ENCODE data around the gene IL6R. TPM values are rescaled to one million over a fixed set of nuclear protein-coding genes. Genes with fewer than 3 reads are reported as not detected.

The IL6R gene
- total RNA-seq, 1 donor from 2014 or later, result 13.1 TPM

DNA sequence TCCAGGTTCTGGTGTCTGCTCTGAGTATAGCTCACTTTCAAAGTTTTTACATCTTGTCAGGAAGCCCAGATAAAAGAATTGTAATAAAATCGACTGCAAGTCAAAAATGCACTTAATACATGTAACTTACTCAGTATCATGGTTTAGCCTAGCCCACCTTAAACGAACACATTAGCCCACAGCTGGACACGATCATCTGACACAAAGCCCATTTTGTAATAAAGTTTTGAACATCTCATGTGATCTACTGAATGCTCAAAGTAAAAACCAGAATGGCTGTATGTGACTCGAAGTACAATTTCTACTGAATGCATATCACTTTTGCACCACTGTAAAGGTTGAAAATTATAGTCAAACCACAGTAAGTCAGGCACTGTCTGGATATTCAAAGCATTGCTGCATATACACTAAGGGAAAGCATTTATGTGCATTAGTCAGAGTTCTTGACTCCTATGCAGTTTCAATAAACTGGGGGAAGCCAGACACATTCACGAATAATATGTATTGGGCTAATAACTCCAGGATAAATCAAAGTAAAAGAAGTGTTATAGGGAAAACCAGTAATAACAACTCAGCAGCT, 84.6 kb downstream of the IL6R start:
- ATAC-seq (no peak), DNase-seq (ENCODE audit: missing footprints) (no peak)
- intact Hi-C loops (cut with DNase I), result loop anchor here (10.0 kb wide), 1 partner anchor 595 kb away; no protein-coding TSS in a partner anchor

DNA sequence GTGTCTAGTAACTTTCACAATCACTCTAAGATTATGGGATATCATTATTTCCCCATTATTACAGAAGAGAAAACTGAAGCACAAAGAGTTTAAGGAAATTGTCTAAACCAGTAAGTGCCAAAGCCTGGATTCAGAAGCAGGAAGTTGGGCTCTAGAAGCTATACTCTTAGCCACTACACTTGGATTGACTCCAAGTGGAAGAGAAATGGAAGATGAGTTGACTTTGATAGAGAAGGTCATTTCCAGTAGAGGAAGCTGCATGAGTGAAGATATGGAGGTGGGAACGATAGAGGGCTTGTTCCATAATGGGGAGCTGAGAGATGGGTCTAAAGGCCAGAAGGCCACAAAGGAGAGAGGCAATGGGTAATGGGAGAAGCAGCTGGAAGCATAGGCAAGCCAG, 85.2 kb downstream of the IL6R start:
- DNase-seq (ENCODE audit: missing footprints), result no peak
- no peak for ATAC-seq
- intact Hi-C loops (cut with DNase I), result no loop called here

DNA sequence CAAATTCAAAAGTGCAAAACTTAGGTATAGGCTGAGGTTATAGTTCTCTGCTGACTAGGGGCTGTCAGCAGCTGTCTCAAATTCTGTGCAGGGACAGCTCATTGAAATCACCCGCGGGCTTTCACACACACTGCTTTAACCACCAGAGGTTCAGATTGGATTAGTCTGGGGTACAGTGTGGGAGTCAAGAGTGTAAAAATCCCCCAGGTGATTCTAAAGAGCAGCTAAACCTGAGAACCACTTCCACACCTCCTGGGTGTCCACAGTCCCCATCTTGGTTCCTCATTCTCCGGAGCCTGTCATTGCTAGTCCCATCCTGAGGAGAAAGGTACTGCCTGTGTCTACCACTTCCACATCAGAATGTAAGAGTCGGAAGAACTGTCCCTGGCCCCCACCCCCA, 87.0 kb downstream of the IL6R start:
- intact Hi-C loops (cut with DNase I), result no loop called here
- DNase-seq (ENCODE audit: missing footprints) (no peak), ATAC-seq (no peak)

DNA sequence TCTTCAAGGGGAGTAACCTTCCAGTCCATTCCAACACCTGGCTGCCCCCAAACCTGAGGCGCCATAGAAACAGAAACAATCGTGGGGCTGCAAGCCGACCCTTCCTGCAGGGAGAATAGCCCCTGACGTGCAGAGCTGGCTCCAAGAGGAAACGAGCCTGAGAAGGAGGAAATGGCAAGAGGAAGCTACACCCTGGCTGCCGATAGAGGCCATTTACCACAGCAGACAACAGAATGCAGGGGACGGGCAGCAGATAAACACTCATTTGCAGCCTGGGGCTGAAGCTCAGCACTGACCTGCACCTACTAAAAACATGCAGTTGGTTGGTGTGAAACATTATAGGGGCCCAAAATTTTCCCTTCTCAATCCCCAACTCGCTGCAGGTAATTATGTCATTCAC, 88.1 kb downstream of the IL6R start:
- intact Hi-C loops (cut with DNase I), result no loop called here
- ATAC-seq, result peak; percentile 61
- DNase-seq (ENCODE audit: missing footprints), result no peak

DNA sequence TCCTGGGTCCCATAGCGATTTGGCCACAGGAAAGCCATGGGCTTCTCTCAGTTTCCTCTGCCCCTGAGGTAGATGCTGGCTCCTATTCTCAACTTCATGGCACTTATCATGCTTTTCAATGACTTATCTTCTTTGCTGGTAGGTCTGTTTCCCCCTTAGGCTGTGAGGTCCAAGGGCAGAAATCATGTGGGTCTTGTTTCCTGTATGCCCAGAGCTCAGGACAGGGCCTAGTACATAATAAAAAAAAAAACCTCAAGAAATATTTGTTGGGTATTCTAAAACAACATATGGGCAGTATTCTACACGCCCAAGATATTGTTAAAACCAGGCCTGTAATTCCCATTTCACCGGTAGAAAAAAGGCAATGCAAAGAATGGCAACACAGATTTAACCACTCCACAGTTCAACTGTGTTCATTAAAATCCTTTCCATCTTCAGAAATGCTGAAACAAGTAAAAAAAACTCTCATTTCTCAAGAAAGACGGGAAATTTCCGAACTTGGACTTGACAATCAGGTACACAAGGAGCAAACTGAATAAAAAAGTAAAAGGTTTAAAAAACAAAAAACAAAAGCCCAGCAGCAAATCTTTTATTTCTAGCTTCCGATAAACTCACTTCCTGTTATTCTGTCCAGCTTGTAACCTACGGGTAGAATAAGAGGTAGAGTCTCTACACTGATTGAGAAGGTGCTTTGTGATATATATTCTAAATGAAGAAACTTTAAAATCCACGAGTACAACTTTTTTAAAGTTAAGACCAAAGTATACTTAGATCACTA, 90.5 kb downstream of the IL6R start:
- no peak for DNase-seq (ENCODE audit: missing footprints)
- intact Hi-C loops (cut with DNase I), result no loop called here

DNA sequence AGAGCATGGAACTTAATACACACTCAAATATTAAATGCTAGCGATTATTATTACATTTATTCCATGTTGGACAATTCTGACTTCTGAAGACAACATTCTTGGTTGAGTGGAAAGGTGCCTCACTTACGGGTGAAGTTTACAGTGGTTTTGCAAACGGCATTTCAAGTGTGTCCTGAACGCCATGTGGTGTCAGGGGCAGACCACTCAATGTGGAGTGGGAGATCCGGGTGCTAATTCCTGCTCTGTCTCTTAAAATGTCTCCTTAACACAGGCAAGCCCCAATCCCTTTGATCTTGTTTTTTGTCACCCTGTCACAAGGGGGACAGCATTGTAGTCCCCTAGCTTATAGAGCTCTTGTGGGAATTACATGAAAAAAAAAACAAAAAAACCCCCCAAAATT, 91.2 kb downstream of the IL6R start:
- intact Hi-C loops (cut with DNase I), result no loop called here
- ATAC-seq (no peak), DNase-seq (ENCODE audit: missing footprints) (no peak)

More for the DNA sequence above, 90.5 kb downstream of the IL6R start:
- ATAC-seq, result no peak

DNA sequence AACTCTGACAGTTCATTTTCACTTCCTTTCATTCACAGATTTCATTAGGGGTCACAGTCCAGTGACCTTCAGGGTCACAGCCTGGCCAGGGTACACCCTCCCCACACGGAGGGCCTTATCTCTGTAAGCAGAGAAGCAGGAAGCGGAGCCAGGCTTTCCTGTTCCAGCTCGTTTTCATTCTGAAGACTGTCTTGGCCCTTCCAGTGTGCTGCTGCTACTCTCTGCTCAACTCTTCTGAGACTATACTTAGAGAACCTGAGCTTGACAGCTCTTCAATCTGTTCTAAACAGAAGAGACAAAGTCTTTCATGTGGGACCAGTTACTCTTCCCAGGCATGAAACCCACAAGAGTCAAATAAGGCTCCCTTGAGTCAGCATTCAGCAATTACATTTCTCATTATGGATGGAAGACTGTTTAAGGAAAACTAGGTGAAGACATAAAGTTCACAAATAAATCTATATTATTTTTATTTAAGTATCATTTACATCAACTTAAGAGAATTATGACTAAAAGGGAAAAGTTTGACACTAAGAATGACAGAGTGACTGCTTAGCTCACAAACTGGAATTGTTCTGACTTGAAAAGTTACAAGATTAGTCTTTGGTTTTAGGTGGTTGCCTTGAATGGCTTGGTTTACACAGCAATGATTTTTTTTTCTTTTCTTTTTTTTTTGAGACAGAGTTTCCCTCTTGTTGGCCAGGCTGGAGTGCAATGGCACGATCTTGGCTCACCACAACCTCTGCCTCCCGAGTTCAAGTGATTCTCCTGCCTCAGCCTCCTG, 92.1 kb downstream of the IL6R start:
- peak; percentile 24 for ATAC-seq
- DNase-seq (ENCODE audit: missing footprints), result no peak
- intact Hi-C loops (cut with DNase I), result no loop called here

DNA sequence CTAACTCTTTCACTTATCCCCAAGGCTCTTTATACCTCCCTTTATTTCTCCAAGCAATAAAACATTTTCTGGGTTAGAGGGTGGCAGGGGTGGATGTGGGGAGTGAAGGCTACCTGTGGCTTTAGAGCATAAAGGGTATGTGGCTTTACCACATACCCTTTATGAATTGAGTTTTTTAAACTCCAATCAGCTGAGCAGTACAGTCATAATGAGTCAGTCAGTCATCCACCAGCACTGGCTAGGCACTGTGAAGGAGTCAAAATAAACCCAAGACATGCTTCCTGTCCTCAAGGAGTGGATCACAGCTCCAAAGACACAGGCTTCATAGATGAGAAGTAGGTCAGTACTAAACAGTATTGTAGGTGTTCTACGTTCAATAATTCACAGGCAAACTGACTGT, 94.3 kb downstream of the IL6R start:
- intact Hi-C loops (cut with DNase I), result no loop called here
- no peak for ATAC-seq
- DNase-seq (ENCODE audit: missing footprints), result no peak

DNA sequence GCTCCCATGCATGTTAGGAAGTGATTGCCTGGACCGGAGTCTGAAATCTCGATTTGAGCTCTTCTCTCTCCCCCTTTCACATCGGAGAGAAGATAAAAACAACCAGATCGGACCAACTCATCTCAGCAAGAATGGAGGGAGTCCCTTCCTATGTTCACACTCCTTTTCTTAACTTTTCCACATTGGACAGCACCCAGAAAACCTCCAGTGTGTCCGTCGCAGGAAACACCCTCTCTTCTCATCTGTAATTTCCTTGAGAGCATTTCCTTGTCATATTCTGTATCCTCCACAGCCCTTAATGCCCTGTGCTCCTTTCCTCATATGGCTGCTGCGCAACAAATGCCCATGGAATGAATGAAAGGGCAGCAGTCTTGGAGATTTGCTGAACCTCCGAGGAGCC, 95.4 kb downstream of the IL6R start:
- intact Hi-C loops (cut with DNase I), result loop anchor here (2.0 kb wide), 1 partner anchor 16 kb away; no protein-coding TSS in a partner anchor
- no peak for ATAC-seq
- no peak for DNase-seq (ENCODE audit: missing footprints)

DNA sequence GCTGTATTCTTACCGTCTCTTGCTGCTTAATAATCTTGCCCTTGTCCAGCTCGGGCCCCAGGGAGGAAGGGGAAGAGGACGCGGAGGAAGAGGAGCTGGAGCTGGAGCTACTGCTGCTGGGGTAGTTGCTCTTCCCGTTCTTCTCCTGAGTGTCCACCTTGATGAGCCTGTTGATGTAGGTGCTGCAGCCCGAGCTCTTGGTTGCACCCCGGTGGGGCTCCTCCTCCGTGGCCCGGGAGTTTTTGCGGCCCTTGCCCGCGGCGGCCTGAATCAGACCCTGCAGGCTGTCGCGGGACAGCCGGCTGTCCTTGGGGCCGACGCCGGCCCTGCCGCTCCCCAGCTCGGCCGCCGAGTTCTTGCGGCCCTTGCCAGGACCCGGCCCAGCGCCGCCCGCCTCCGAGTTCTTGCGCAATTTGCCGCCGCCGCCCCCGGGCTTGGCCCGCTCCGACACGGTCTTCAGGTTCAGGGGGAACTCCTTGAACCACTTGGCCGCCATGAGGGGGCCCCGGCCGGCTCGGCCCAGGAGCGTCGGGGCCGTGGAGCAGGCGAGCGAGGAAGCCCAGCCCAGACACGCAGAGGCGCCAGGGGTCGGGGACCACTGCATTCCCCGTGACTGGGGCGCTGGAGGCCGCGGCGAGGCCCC, 96.4 kb downstream of the IL6R start:
- DNase-seq (ENCODE audit: missing footprints), result peak; percentile 78
- ATAC-seq, result peak; percentile 83
- intact Hi-C loops (cut with DNase I), result loop anchor here (1.0 to 2.0 kb wide), 2 partner anchors 17 to 21 kb away; no protein-coding TSS in a partner anchor

DNA sequence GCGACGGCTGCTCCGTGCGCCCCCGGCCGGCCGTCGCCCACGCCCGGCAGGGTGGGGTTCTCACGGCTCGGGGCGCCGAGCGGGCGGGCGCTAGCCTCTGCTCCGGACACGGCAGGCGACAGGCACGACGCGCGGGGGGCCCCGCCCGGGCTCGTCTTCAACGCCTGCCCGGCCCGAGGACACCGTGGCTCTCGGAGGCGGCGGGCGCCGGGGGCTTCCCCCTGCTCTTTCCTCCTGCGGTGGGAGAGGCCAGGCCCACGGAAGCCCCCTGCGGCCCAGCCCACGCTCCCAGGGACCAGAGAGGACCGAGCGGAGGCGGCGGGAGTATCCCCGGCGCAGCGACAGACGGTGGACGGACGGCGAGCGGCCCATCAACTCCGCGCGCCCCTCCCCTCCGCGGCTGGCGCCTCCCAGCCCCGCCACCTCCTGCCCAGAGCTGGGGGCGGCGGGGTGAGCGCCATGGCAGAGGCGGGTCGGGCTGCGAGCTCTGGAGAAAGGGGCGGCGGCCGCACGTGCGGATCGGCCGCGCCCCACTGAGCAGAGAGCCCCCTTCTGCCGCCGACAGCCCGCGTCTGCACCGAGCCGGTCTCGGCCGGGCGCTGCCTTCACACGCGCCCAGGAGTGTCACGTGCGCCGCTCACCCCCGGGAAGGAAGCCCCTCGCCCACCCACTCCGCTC, 97.1 kb downstream of the IL6R start, which contains the start of the genes SHE and TDRD10:
TSS of gene SHE (minus strand) at position 347 of the 678 bp plus-strand sequence. CDS start 386 bp downstream, outside the sequence.
TSS of gene TDRD10 (plus strand) at position 154 of the 678 bp plus-strand sequence. CDS start 4,685 bp downstream, outside the sequence.
- intact Hi-C loops (cut with DNase I), result loop anchor here (1.0 kb wide), 1 partner anchor 22 kb away; no protein-coding TSS in a partner anchor
- DNase-seq (ENCODE audit: missing footprints), result peak; percentile 77
- ATAC-seq, result peak; percentile 58

DNA sequence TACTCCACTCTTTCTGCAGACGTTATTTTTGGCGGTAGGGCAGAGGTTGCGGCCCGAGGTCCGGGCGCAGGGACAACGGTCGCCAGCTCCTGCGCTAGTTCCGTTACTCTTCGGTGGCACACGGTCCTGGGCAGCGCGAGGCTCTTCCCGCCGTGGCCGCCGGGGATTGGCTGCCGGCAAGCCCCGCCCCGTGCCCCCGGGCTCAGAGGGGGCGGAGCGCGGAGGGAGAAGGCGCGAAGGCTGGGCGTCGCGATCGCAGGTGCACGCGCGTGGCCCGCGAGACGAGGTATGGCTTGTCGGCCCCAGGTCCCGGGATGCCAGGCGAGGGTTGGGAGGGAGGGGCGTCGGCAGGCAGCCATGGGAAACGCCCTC, 97.6 kb downstream of the IL6R start:
- ATAC-seq (peak; percentile 35), DNase-seq (ENCODE audit: missing footprints) (no peak)
- intact Hi-C loops (cut with DNase I), result loop anchor here (1.0 kb wide), 1 partner anchor 22 kb away; no protein-coding TSS in a partner anchor

DNA sequence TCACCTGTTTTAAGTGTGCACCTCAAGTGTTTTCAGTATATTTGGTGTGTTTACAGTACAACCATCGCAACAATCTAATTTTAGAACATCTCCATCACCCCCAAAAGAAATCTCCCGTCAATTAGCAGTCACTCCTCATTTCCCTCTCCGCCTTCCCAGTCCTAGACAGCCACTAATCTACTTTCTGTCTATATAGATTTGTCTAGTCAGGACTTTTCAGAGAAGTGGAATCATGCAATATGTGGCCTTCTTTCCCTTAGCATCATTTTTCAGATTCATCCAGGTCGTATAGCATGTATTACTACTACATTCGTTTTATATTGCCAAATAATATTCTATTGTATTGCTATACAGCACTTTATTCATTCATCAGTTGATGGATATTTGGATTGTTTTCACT, 98.8 kb downstream of the IL6R start:
- no peak for DNase-seq (ENCODE audit: missing footprints)
- ATAC-seq, result no peak
- intact Hi-C loops (cut with DNase I), result no loop called here

DNA sequence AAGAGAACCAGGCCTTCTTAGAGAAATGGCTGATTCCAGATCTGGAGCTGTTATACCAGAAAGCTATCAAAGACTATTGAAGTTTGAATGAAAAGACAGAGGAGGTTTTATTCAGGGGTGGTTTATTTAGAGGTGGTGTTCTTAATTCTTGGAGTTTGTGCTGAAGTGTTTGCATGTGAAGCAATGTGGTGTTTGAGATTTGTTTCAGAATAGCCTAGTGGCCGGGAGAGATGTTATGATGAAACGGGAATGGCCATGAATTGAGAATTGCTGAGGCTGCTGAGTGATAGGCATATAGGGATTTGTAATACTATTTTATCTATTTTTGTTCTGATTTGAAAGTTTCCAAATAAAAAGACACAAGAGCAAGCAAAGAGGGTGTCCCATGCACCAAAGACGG, 107.6 kb downstream of the IL6R start:
- ATAC-seq (no peak), DNase-seq (ENCODE audit: missing footprints) (no peak)
- intact Hi-C loops (cut with DNase I), result no loop called here

DNA sequence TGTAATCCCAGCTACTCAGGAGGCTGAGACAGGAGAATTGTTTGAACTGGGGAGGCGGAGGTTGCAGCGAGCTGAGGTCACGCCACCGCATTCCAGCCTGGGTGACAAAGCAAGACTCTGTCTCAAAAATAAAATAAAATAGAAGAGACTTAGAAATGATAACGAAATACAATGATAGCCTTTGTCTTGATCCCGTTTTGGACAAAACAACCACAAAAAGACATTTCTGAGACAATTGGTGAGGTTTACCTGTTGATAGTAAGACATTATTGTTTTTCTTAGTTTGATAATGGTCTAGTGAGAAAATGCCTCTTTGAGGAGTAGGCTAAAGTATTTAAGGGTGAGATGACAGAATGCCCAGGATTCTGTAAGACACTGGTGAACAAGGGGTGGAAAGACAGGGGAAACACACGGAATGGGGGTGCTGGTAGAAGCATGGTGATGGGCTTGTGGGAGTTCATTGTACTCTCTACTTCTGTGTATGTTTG, 109.0 kb downstream of the IL6R start:
- ATAC-seq (no peak), DNase-seq (ENCODE audit: missing footprints) (no peak)
- intact Hi-C loops (cut with DNase I), result no loop called here

DNA sequence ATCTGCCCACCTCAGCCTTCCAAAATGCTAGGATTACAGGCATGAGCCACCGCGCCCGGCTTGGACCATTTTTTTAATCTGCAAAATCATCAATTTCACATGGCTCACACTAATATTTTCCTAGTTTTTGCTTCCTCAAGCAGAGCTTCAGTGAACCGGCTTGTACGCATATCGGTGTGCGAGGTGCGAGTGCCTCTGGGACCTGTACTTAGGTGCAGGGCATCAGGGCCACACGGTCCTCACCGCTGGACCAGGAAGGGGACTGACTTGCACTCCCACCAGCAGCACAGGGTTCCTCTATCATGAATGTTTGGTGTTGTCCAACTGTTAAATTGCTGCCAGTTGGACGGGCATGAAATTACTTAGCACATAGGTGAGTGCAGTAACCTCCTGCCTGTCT, 112.5 kb downstream of the IL6R start:
- ATAC-seq (no peak), DNase-seq (ENCODE audit: missing footprints) (no peak)
- intact Hi-C loops (cut with DNase I), result no loop called here

Measured in Right ventricle myocardium inferior (tissue), 1 donor.